GM19467 (cell line): ENCODE data around the gene JAK2.
"Not testable (repeated sequence)": the region's sequence is repeated elsewhere in the genome, so short reads cannot be mapped to it uniquely, and the experiment has no call there.

Experiments used
- ATAC-seq: cut with Tn5 transposase; IDR thresholded peaks from one replicate; pipeline ENCODE4 v1.9.1; 2021; ENCODE audit warnings: mild to moderate bottlenecking, moderate library complexity; ENCODE audit not compliant: unreplicated experiment

The JAK2 gene

GRCh38 chr9:5041390-5042115 lies 56.5 kb downstream of the JAK2 start:
- no peak for ATAC-seq

GRCh38 chr9:5042661-5043178 lies 57.6 kb downstream of the JAK2 start:
- ATAC-seq, result no peak

- no peak for ATAC-seq
Observed at GRCh38 chr9:5043381-5043780, 58.3 kb downstream of the JAK2 start.

GRCh38 chr9:5044160-5044559 lies 59.1 kb downstream of the JAK2 start:
- no peak for ATAC-seq

- ATAC-seq, result no peak
Observed at GRCh38 chr9:5052838-5053237, 67.8 kb downstream of the JAK2 start.

GRCh38 chr9:5062631-5063030 lies 77.6 kb downstream of the JAK2 start:
- no peak for ATAC-seq

GRCh38 chr9:5072871-5073270 lies 87.8 kb downstream of the JAK2 start:
- ATAC-seq, result no peak

GRCh38 chr9:5073701-5074100 lies 88.6 kb downstream of the JAK2 start:
- ATAC-seq, result no peak

- ATAC-seq, result no peak
Observed at GRCh38 chr9:5085993-5086392, 100.9 kb downstream of the JAK2 start.

- ATAC-seq, result no peak
Observed at GRCh38 chr9:5089737-5090136, 104.7 kb downstream of the JAK2 start.

- ATAC-seq, result no peak
Observed at GRCh38 chr9:5095795-5096194, 110.7 kb downstream of the JAK2 start.

GRCh38 chr9:5099466-5099865 lies 114.4 kb downstream of the JAK2 start:
- ATAC-seq, result no peak

- ATAC-seq, result not testable (repeated sequence)
Observed at GRCh38 chr9:5101127-5101526, 116.1 kb downstream of the JAK2 start.

GRCh38 chr9:5106517-5106916 lies 121.4 kb downstream of the JAK2 start:
- not testable (repeated sequence) for ATAC-seq

GRCh38 chr9:5110867-5111681 lies 126.0 kb downstream of the JAK2 start:
- ATAC-seq, result no peak

GRCh38 chr9:5111696-5112095 lies 126.6 kb downstream of the JAK2 start:
- no peak for ATAC-seq

GRCh38 chr9:5112109-5112592 lies 127.1 kb downstream of the JAK2 start:
- ATAC-seq, result no peak

- no peak for ATAC-seq
Observed at GRCh38 chr9:5112646-5113045, 127.6 kb downstream of the JAK2 start.

- no peak for ATAC-seq
Observed at GRCh38 chr9:5113523-5113922, 128.5 kb downstream of the JAK2 start.

- ATAC-seq, result no peak
Observed at GRCh38 chr9:5113994-5114748, 129.1 kb downstream of the JAK2 start.

- no peak for ATAC-seq
Observed at GRCh38 chr9:5122116-5122515, 137.0 kb downstream of the JAK2 start.
